HUES6 (cell line): ENCODE results near the gene THAP10.
A peak's percentile ranks its signal among the peaks of the same experiment; 100 is the strongest.

Experiments
- H3K27ac ChIP-seq: 2 replicates; pipeline ENCODE4 v1.7.0; 2013; ENCODE audit warnings: low read depth, mild to moderate bottlenecking, low read length, inconsistent platforms
- H3K27me3 ChIP-seq: 2 replicates; pipeline ENCODE4 v1.6.1; 2013; ENCODE audit warnings: low read length; ENCODE audit not compliant: control insufficient read depth, insufficient read depth
- H3K36me3 ChIP-seq: 2 replicates; pipeline ENCODE4 v1.6.1; 2013; ENCODE audit warnings: low read length; ENCODE audit not compliant: control insufficient read depth, insufficient read depth
- H3K4me1 ChIP-seq: 2 replicates; pipeline ENCODE4 v1.6.1; 2013; ENCODE audit warnings: low read length; ENCODE audit not compliant: control insufficient read depth, insufficient read depth
- H3K4me3 ChIP-seq: 2 replicates; pipeline ENCODE4 v1.5.1; 2013; ENCODE audit warnings: low read depth, low read length
- H3K9ac ChIP-seq: one replicate; pipeline ENCODE4 v1.6.1; 2013; ENCODE audit warnings: mild to moderate bottlenecking, low read length
- H3K9me3 ChIP-seq: 2 replicates; pipeline ENCODE4 v1.6.1; 2013; ENCODE audit warnings: low read depth, low read length; ENCODE audit not compliant: control insufficient read depth, insufficient read depth

Gene THAP10

GRCh38 chr15:70917955-70918354 is 25.7 kb upstream of the THAP10 start:
- no peak overlapping the region for H3K4me3 ChIP-seq
- H3K27ac ChIP-seq: no peak overlapping the region
- no peaks in the 10 kb centered on the region for H3K27me3 ChIP-seq
- no peak overlapping the region for H3K9ac ChIP-seq
- no peaks in the 10 kb centered on the region for H3K4me1 ChIP-seq
- no peaks in the 10 kb centered on the region for H3K36me3 ChIP-seq
- H3K9me3 ChIP-seq: no peaks in the 10 kb centered on the region

GRCh38 chr15:70916531-70916930 is 24.3 kb upstream of the THAP10 start:
- no peaks in the 10 kb centered on the region for H3K36me3 ChIP-seq
- H3K27ac ChIP-seq: no peak overlapping the region
- H3K4me3 ChIP-seq: no peak overlapping the region
- no peaks in the 10 kb centered on the region for H3K27me3 ChIP-seq
- H3K9me3 ChIP-seq: no peaks in the 10 kb centered on the region
- no peaks in the 10 kb centered on the region for H3K4me1 ChIP-seq
- H3K9ac ChIP-seq: no peak overlapping the region

- Histone ChIP-seq H3K27ac (no peak overlapping the region), H3K4me1 (no peaks in the 10 kb centered on the region; the same call in 1 of the 2 replicates), H3K36me3 (0 out of 2 replicates have a peak, but pooled peaks cover 4% of the 10 kb centered on the region), H3K4me3 (no peak overlapping the region), H3K9ac (no peak overlapping the region), H3K9me3 (peaks cover 6% of the 10 kb centered on the region; the same call in 1 of the 2 replicates), H3K27me3 (no peaks in the 10 kb centered on the region)
These were observed 20.0 kb upstream of the THAP10 start for GRCh38 chr15:70912187-70912586.

GRCh38 chr15:70910958-70911357 is 18.7 kb upstream of the THAP10 start:
- H3K9ac ChIP-seq: no peak overlapping the region
- H3K4me3 ChIP-seq: no peak overlapping the region
- no peaks in the 10 kb centered on the region; the same call in 1 of the 2 replicates for H3K4me1 ChIP-seq
- no peaks in the 10 kb centered on the region for H3K27me3 ChIP-seq
- 0 out of 2 replicates have a peak, but pooled peaks cover 4% of the 10 kb centered on the region for H3K36me3 ChIP-seq
- H3K27ac ChIP-seq: no peak overlapping the region
- peaks cover 6% of the 10 kb centered on the region; the same call in 1 of the 2 replicates for H3K9me3 ChIP-seq

- Histone ChIP-seq H3K27ac (no peak overlapping the region), H3K4me3 (no peak overlapping the region), H3K9ac (no peak overlapping the region), H3K36me3 (0 out of 2 replicates have a peak, but pooled peaks cover 4% of the 10 kb centered on the region), H3K9me3 (peaks cover 6% of the 10 kb centered on the region; the same call in 1 of the 2 replicates), H3K4me1 (no peaks in the 10 kb centered on the region; the same call in 1 of the 2 replicates), H3K27me3 (no peaks in the 10 kb centered on the region)
These were observed 15.7 kb upstream of the THAP10 start for GRCh38 chr15:70907784-70908471.

- Histone ChIP-seq H3K36me3 (0 out of 2 replicates have a peak, but pooled peaks cover 4% of the 10 kb centered on the region), H3K27me3 (no peaks in the 10 kb centered on the region), H3K9ac (no peak overlapping the region), H3K27ac (no peak overlapping the region), H3K9me3 (peaks cover 6% of the 10 kb centered on the region; the same call in 1 of the 2 replicates), H3K4me3 (no peak overlapping the region), H3K4me1 (peaks cover 10% of the 10 kb centered on the region)
These were observed 14.6 kb upstream of the THAP10 start for GRCh38 chr15:70906842-70907241.

- H3K36me3 ChIP-seq: no peaks in the 10 kb centered on the region
- H3K4me1 ChIP-seq: peaks cover 11% of the 10 kb centered on the region
- H3K27ac ChIP-seq: no peak overlapping the region
- H3K27me3 ChIP-seq: no peaks in the 10 kb centered on the region
- no peak overlapping the region for H3K4me3 ChIP-seq
- no peak overlapping the region for H3K9ac ChIP-seq
- H3K9me3 ChIP-seq: no peaks in the 10 kb centered on the region
These were observed 9.9 kb upstream of the THAP10 start for GRCh38 chr15:70902107-70902506.

GRCh38 chr15:70892912-70893560 is 803 bp upstream of the THAP10 start:
- H3K4me3 ChIP-seq: peak overlapping the region; percentile 65
- no peak overlapping the region for H3K27ac ChIP-seq
- no peak overlapping the region for H3K9ac ChIP-seq
- H3K36me3 ChIP-seq: no peaks in the 10 kb centered on the region
- no peaks in the 10 kb centered on the region for H3K9me3 ChIP-seq
- peaks cover 4% of the 10 kb centered on the region for H3K4me1 ChIP-seq
- no peaks in the 10 kb centered on the region for H3K27me3 ChIP-seq

- no peak overlapping the region for H3K9ac ChIP-seq
- H3K27me3 ChIP-seq: no peaks in the 10 kb centered on the region
- H3K4me1 ChIP-seq: no peaks in the 10 kb centered on the region
- H3K36me3 ChIP-seq: no peaks in the 10 kb centered on the region
- H3K4me3 ChIP-seq: no peak overlapping the region
- no peaks in the 10 kb centered on the region for H3K9me3 ChIP-seq
- no peak overlapping the region for H3K27ac ChIP-seq
These were observed 9.9 kb downstream of the THAP10 start for GRCh38 chr15:70882361-70882760.

- Histone ChIP-seq H3K9me3 (no peaks in the 10 kb centered on the region), H3K4me3 (no peak overlapping the region), H3K9ac (no peak overlapping the region), H3K4me1 (no peaks in the 10 kb centered on the region), H3K27ac (no peak overlapping the region), H3K27me3 (no peaks in the 10 kb centered on the region), H3K36me3 (no peaks in the 10 kb centered on the region)
These were observed 11.5 kb downstream of the THAP10 start for GRCh38 chr15:70880781-70881180.

- H3K36me3 ChIP-seq: no peaks in the 10 kb centered on the region
- no peak overlapping the region for H3K9ac ChIP-seq
- H3K9me3 ChIP-seq: no peaks in the 10 kb centered on the region
- no peaks in the 10 kb centered on the region for H3K4me1 ChIP-seq
- no peak overlapping the region for H3K4me3 ChIP-seq
- H3K27ac ChIP-seq: no peak overlapping the region
- no peaks in the 10 kb centered on the region for H3K27me3 ChIP-seq
These were observed 12.8 kb downstream of the THAP10 start for GRCh38 chr15:70879401-70879800.
